GM23338 (cell line): Measurements from ENCODE around the gene CUTC.

ENCODE experiments used
- CREB1 ChIP-seq: fragments of 250-450 bp; sonication (Bioruptor Pico); IDR thresholded peaks from 2 replicates; pipeline ENCODE4 v1.5.0; 2020; ENCODE audit warnings: low read depth, mild to moderate bottlenecking, moderate library complexity
- EZH2 ChIP-seq: fragments of 200-600 bp; sonication (generic); IDR thresholded peaks from one replicate; pipeline ENCODE4 v1.8.0; 2017; ENCODE audit warnings: antibody characterized with exemption, mild to moderate bottlenecking, low read depth; ENCODE audit not compliant: unreplicated experiment
- EZH2phosphoT487 ChIP-seq: fragments of 200-600 bp; sonication (generic); IDR thresholded peaks from one replicate; pipeline ENCODE4 v1.8.1; 2018; ENCODE audit warnings: antibody characterized with exemption; ENCODE audit not compliant: unreplicated experiment
- JUNB ChIP-seq: IDR thresholded peaks from one replicate; pipeline ENCODE4 v1.6.1; 2016; ENCODE audit warnings: antibody characterized with exemption; ENCODE audit not compliant: unreplicated experiment
- NANOG ChIP-seq: IDR thresholded peaks from 2 replicates; pipeline ENCODE4 v1.6.1; 2016; ENCODE audit warnings: antibody characterized with exemption, borderline replicate concordance
- POLR2AphosphoS5 ChIP-seq: IDR thresholded peaks from 2 replicates; pipeline ENCODE4 v1.6.1; 2016; ENCODE audit warnings: antibody characterized with exemption, low read depth
- TF ChIP-seq, protein P1 (sequence below), 2 experiments: fragments of 200-600 bp in 1 of 2; sonication (generic) in 1 of 2; conservative IDR thresholded peaks; 2 replicates each; pipeline versions ENCODE4 v1.5.1 to v1.6.1; 2016 to 2017; ENCODE audit warnings: antibody characterized with exemption in 2 of 2, low read depth in 2 of 2, mild to moderate bottlenecking in 2 of 2, moderate library complexity in 1 of 2
- TF ChIP-seq, protein P2 (sequence below): fragments of 250-450 bp; sonication (Bioruptor Pico); IDR thresholded peaks from 2 replicates; pipeline ENCODE4 v1.5.0; 2020; ENCODE audit warnings: mild to moderate bottlenecking, moderate library complexity
- TF ChIP-seq, protein P3 (sequence below): IDR thresholded peaks from 2 replicates; pipeline ENCODE4 v1.6.1; 2016; ENCODE audit warnings: antibody characterized with exemption
- TF ChIP-seq, protein P4 (sequence below): IDR thresholded peaks from one replicate; pipeline ENCODE4 v1.6.1; 2018; ENCODE audit warnings: antibody characterized with exemption; ENCODE audit not compliant: unreplicated experiment

DNA sequence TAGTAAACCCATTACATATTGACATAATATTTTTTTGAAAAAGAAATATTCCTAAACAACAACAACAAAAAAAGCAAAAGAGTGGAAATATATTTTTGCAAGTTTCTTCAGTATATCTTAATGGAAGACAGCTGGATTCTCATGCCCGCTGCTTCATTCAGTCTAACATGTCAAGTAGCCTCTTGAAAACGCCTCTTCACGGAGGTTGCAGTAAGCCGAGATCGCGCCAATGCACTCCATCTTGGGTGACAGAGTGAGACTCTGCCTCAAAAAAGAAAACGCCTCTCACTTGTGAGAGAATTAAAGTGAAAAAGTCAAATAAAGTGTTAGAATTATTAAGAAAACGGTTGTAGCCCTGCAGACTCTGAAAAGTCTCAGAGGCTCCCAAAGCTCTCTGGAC, 1.3 kb downstream of the CUTC start:
- TF ChIP-seq, protein P1, sequence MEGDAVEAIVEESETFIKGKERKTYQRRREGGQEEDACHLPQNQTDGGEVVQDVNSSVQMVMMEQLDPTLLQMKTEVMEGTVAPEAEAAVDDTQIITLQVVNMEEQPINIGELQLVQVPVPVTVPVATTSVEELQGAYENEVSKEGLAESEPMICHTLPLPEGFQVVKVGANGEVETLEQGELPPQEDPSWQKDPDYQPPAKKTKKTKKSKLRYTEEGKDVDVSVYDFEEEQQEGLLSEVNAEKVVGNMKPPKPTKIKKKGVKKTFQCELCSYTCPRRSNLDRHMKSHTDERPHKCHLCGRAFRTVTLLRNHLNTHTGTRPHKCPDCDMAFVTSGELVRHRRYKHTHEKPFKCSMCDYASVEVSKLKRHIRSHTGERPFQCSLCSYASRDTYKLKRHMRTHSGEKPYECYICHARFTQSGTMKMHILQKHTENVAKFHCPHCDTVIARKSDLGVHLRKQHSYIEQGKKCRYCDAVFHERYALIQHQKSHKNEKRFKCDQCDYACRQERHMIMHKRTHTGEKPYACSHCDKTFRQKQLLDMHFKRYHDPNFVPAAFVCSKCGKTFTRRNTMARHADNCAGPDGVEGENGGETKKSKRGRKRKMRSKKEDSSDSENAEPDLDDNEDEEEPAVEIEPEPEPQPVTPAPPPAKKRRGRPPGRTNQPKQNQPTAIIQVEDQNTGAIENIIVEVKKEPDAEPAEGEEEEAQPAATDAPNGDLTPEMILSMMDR (conservative IDR thresholded peaks at IDR 0.05; ENCODE audit: low read depth in 2 of 2), result no peak
- TF ChIP-seq POLR2AphosphoS5, result no peak
- no peak for TF ChIP-seq EZH2phosphoT487
- TF ChIP-seq, protein P2, sequence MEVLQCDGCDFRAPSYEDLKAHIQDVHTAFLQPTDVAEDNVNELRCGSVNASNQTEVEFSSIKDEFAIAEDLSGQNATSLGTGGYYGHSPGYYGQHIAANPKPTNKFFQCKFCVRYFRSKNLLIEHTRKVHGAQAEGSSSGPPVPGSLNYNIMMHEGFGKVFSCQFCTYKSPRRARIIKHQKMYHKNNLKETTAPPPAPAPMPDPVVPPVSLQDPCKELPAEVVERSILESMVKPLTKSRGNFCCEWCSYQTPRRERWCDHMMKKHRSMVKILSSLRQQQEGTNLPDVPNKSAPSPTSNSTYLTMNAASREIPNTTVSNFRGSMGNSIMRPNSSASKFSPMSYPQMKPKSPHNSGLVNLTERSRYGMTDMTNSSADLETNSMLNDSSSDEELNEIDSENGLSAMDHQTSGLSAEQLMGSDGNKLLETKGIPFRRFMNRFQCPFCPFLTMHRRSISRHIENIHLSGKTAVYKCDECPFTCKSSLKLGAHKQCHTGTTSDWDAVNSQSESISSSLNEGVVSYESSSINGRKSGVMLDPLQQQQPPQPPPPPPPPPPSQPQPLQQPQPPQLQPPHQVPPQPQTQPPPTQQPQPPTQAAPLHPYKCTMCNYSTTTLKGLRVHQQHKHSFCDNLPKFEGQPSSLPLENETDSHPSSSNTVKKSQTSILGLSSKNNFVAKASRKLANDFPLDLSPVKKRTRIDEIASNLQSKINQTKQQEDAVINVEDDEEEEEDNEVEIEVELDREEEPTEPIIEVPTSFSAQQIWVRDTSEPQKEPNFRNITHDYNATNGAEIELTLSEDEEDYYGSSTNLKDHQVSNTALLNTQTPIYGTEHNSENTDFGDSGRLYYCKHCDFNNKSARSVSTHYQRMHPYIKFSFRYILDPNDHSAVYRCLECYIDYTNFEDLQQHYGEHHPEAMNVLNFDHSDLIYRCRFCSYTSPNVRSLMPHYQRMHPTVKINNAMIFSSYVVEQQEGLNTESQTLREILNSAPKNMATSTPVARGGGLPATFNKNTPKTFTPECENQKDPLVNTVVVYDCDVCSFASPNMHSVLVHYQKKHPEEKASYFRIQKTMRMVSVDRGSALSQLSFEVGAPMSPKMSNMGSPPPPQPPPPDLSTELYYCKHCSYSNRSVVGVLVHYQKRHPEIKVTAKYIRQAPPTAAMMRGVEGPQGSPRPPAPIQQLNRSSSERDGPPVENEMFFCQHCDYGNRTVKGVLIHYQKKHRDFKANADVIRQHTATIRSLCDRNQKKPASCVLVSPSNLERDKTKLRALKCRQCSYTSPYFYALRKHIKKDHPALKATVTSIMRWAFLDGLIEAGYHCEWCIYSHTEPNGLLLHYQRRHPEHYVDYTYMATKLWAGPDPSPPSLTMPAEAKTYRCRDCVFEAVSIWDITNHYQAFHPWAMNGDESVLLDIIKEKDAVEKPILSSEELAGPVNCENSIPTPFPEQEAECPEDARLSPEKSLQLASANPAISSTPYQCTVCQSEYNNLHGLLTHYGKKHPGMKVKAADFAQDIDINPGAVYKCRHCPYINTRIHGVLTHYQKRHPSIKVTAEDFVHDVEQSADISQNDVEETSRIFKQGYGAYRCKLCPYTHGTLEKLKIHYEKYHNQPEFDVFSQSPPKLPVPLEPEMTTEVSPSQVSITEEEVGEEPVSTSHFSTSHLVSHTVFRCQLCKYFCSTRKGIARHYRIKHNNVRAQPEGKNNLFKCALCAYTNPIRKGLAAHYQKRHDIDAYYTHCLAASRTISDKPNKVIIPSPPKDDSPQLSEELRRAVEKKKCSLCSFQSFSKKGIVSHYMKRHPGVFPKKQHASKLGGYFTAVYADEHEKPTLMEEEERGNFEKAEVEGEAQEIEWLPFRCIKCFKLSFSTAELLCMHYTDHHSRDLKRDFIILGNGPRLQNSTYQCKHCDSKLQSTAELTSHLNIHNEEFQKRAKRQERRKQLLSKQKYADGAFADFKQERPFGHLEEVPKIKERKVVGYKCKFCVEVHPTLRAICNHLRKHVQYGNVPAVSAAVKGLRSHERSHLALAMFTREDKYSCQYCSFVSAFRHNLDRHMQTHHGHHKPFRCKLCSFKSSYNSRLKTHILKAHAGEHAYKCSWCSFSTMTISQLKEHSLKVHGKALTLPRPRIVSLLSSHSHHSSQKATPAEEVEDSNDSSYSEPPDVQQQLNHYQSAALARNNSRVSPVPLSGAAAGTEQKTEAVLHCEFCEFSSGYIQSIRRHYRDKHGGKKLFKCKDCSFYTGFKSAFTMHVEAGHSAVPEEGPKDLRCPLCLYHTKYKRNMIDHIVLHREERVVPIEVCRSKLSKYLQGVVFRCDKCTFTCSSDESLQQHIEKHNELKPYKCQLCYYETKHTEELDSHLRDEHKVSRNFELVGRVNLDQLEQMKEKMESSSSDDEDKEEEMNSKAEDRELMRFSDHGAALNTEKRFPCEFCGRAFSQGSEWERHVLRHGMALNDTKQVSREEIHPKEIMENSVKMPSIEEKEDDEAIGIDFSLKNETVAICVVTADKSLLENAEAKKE (CRISPR knock-in tag), result no peak
- no peak for TF ChIP-seq EZH2
- TF ChIP-seq CREB1, result no peak
- no peak for TF ChIP-seq JUNB
- TF ChIP-seq, protein P3, sequence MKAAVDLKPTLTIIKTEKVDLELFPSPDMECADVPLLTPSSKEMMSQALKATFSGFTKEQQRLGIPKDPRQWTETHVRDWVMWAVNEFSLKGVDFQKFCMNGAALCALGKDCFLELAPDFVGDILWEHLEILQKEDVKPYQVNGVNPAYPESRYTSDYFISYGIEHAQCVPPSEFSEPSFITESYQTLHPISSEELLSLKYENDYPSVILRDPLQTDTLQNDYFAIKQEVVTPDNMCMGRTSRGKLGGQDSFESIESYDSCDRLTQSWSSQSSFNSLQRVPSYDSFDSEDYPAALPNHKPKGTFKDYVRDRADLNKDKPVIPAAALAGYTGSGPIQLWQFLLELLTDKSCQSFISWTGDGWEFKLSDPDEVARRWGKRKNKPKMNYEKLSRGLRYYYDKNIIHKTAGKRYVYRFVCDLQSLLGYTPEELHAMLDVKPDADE, result no peak
- no peak for TF ChIP-seq NANOG
- TF ChIP-seq, protein P4, sequence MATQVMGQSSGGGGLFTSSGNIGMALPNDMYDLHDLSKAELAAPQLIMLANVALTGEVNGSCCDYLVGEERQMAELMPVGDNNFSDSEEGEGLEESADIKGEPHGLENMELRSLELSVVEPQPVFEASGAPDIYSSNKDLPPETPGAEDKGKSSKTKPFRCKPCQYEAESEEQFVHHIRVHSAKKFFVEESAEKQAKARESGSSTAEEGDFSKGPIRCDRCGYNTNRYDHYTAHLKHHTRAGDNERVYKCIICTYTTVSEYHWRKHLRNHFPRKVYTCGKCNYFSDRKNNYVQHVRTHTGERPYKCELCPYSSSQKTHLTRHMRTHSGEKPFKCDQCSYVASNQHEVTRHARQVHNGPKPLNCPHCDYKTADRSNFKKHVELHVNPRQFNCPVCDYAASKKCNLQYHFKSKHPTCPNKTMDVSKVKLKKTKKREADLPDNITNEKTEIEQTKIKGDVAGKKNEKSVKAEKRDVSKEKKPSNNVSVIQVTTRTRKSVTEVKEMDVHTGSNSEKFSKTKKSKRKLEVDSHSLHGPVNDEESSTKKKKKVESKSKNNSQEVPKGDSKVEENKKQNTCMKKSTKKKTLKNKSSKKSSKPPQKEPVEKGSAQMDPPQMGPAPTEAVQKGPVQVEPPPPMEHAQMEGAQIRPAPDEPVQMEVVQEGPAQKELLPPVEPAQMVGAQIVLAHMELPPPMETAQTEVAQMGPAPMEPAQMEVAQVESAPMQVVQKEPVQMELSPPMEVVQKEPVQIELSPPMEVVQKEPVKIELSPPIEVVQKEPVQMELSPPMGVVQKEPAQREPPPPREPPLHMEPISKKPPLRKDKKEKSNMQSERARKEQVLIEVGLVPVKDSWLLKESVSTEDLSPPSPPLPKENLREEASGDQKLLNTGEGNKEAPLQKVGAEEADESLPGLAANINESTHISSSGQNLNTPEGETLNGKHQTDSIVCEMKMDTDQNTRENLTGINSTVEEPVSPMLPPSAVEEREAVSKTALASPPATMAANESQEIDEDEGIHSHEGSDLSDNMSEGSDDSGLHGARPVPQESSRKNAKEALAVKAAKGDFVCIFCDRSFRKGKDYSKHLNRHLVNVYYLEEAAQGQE, result no peak
